Colon (tissue), 2 donors: Measurements from ENCODE around the gene DKK3.

Experiments
- FAIRE-seq: peaks from 2 replicates; lab custom pipeline; 2012; peaks lifted over from hg19 to GRCh38; lab: Jason Lieb, UNC
- donor health status: control.
- donor health status: control.

DKK3 gene

GRCh38 chr11:11966826-11967668, 41.4 kb downstream of the DKK3 start:
- FAIRE-seq, result no peak

GRCh38 chr11:11966354-11966741, 42.1 kb downstream of the DKK3 start:
- FAIRE-seq, result no peak

GRCh38 chr11:11965656-11966353, 42.6 kb downstream of the DKK3 start:
- no peak for FAIRE-seq

- FAIRE-seq, result no peak
Measured at GRCh38 chr11:11965192-11965591, 43.2 kb downstream of the DKK3 start.

- no peak for FAIRE-seq
Measured at GRCh38 chr11:11964774-11965150, 43.7 kb downstream of the DKK3 start.

GRCh38 chr11:11963842-11964773, 44.3 kb downstream of the DKK3 start:
- no peak for FAIRE-seq

GRCh38 chr11:11963067-11963466, 45.4 kb downstream of the DKK3 start:
- no peak for FAIRE-seq

GRCh38 chr11:11961399-11962028, 46.9 kb downstream of the DKK3 start:
- FAIRE-seq, result no peak

GRCh38 chr11:11960687-11961086, 47.7 kb downstream of the DKK3 start:
- no peak for FAIRE-seq

- no peak for FAIRE-seq
Measured at GRCh38 chr11:11959601-11960000, 48.8 kb downstream of the DKK3 start.

GRCh38 chr11:11958403-11959231, 49.8 kb downstream of the DKK3 start:
- no peak for FAIRE-seq

- FAIRE-seq, result no peak
Measured at GRCh38 chr11:11956006-11956405, 52.4 kb downstream of the DKK3 start.

- FAIRE-seq, result no peak
Measured at GRCh38 chr11:11952036-11952435, 56.4 kb downstream of the DKK3 start.

- FAIRE-seq, result no peak
Measured at GRCh38 chr11:11949482-11949881, 58.9 kb downstream of the DKK3 start.

- FAIRE-seq, result no peak
Measured at GRCh38 chr11:11948242-11948947, 60.0 kb downstream of the DKK3 start.

GRCh38 chr11:11947825-11948224, 60.6 kb downstream of the DKK3 start:
- no peak for FAIRE-seq

- no peak for FAIRE-seq
Measured at GRCh38 chr11:11946878-11947277, 61.5 kb downstream of the DKK3 start.

- FAIRE-seq, result no peak
Measured at GRCh38 chr11:11946180-11946579, 62.2 kb downstream of the DKK3 start.

- no peak for FAIRE-seq
Measured at GRCh38 chr11:11944444-11944843, 64.0 kb downstream of the DKK3 start.

GRCh38 chr11:11942668-11943067, 65.8 kb downstream of the DKK3 start:
- FAIRE-seq, result no peak
